DND-41 (cell line): ENCODE measurements around the gene FTL.

Experiments used
- CTCF ChIP-seq: IDR thresholded peaks from 2 replicates; pipeline ENCODE4 v1.5.1; 2012; ENCODE audit warnings: borderline replicate concordance, low read length, moderate library complexity, mild to moderate bottlenecking; ENCODE audit not compliant: poor library complexity, severe bottlenecking; ENCODE audit errors: extremely low read depth
- EZH2 ChIP-seq: IDR thresholded peaks from 3 replicates; pipeline ENCODE4 v1.6.1; 2012; ENCODE audit warnings: borderline replicate concordance, low read depth, mild to moderate bottlenecking, moderate library complexity, low read length, inconsistent platforms; ENCODE audit not compliant: severe bottlenecking

GRCh38 chr19:48999481-49000325 is 34.6 kb downstream of the FTL start:
- peak; percentile 77 for TF ChIP-seq CTCF
- TF ChIP-seq EZH2: no peak
